Pulmonary artery endothelial cell (primary cell): ENCODE data around the gene NRK. TPM values are rescaled to one million over a fixed set of nuclear protein-coding genes. Genes with fewer than 3 reads are reported as not detected.
"Not testable (repeated sequence)": the region's sequence is repeated elsewhere in the genome, so short reads cannot be mapped to it uniquely, and the experiment has no call there.

Experiments used
- DNase-seq: peaks from one replicate; pipeline ENCODE4 v3.0.0-alpha.2; 2011; ENCODE audit warnings: low read depth, low spot score
- total RNA-seq: library from RNA; depleted of rRNA; stranded (reverse); fragments of >200 nt; gene quantifications from 2 replicates; pipeline ENCODE4 v1.2.3, GENCODE V29; 2014

NRK gene, protein sequence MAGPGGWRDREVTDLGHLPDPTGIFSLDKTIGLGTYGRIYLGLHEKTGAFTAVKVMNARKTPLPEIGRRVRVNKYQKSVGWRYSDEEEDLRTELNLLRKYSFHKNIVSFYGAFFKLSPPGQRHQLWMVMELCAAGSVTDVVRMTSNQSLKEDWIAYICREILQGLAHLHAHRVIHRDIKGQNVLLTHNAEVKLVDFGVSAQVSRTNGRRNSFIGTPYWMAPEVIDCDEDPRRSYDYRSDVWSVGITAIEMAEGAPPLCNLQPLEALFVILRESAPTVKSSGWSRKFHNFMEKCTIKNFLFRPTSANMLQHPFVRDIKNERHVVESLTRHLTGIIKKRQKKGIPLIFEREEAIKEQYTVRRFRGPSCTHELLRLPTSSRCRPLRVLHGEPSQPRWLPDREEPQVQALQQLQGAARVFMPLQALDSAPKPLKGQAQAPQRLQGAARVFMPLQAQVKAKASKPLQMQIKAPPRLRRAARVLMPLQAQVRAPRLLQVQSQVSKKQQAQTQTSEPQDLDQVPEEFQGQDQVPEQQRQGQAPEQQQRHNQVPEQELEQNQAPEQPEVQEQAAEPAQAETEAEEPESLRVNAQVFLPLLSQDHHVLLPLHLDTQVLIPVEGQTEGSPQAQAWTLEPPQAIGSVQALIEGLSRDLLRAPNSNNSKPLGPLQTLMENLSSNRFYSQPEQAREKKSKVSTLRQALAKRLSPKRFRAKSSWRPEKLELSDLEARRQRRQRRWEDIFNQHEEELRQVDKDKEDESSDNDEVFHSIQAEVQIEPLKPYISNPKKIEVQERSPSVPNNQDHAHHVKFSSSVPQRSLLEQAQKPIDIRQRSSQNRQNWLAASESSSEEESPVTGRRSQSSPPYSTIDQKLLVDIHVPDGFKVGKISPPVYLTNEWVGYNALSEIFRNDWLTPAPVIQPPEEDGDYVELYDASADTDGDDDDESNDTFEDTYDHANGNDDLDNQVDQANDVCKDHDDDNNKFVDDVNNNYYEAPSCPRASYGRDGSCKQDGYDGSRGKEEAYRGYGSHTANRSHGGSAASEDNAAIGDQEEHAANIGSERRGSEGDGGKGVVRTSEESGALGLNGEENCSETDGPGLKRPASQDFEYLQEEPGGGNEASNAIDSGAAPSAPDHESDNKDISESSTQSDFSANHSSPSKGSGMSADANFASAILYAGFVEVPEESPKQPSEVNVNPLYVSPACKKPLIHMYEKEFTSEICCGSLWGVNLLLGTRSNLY (N-terminal part only)
- 1.6 and 2.5 TPM in 2 replicates for total RNA-seq

DNA sequence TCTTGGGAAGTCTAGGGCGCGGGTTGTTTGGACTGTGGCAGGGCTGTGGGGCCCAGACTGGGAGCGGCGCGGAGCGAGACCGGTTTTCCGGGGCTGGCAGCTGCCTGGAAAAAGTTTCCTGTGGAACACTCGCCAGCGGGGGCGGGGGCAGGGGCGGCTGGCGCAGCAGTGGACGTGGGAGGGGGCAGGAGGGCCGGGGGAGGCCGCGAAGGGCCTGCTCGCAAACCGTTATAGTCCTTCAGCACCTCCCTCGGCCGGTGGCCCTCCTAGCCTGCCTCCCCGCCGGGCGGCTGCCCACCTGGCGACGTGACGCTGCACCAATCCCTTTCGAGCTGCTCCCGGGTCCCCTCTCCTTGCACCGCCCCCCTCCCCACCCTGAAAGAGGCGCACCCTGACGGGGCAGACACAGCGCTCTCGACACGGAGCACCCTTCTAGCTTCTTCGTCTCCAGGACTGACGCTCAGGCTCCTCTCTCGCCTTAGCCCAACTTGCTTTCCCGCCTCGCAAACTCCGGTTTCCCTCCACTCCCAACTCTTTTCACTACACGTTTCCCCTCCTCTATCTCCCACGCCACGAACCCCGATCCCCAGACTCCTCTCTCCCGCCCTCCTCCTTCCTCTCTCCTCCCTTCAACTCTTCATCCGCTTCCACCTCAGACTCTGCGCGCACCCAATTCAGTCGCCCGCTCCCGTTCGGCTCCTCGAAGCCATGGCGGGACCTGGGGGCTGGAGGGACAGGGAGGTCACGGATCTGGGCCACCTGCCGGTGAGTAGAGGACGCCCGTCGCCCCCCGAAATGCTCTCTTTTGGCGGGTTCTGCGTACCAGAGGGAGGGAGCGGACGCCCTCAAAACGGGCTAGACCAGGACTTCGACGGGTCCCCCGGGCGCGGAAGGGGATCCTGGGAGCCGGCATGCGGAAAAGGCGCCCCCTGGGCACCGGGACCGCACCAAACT lies at the start of gene NRK:
Gene NRK, plus strand, starts transcription at position 402 of the 954 bp plus-strand sequence. Its CDS starts 307 bp downstream, at position 709.
- DNase-seq: no peak

DNA sequence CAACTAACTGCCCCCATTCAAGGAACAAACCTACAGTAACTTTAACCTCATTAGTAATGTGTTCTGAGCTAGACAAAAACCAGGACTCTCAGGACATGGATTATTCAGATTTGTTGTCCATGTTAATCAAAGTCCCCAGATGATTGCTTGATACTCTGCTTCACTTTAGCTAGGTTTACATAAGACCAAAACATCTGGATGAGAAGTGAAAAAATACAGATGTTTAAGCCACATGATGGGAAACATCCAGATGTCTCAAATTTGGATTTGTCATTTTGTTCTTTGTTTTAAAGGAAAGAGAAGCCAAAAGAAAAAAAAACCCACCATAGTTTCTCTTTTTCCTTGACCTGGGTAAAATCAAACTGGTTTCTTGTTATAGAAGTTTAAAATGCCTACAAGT lies 48.5 kb upstream of the NRK start:
- no peak for DNase-seq

DNA sequence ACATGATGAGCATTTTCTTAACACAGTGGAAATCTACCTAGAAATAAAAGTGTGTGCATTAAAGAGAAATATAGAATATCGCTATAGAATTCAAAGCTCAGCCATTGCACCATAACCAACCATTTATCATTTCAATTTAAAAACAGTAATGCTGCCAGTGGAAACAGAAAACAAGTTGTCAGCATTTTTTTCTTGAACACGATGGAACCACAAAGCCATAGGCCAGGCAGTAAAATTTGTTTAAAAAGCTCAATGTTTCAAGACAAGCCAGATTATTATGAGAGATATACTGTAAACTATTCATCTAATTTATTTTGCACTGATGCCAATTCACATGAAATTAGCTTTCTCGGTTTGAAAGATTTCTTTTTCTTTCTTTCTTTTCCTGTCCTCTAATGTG lies 46.7 kb upstream of the NRK start:
- no peak for DNase-seq

DNA sequence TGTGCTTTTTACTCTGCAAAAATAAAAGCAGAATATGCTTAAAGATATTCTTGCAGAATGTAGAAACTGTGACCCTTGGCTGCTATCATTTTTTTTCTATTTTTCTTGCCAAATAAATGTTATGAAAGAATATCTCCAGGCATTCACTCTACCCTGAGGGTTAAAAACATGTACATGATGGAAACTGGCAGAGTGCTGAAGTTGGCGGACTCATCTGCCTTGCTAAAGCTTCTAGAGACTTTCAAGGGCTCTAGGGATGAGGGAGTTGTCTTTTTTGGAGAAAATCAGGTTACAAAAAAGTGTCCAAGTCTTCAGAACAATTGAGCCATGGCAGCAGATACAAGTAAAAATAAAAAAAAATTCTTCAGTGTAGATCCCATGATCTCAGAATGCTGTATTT lies 40.5 kb upstream of the NRK start:
- no peak for DNase-seq

DNA sequence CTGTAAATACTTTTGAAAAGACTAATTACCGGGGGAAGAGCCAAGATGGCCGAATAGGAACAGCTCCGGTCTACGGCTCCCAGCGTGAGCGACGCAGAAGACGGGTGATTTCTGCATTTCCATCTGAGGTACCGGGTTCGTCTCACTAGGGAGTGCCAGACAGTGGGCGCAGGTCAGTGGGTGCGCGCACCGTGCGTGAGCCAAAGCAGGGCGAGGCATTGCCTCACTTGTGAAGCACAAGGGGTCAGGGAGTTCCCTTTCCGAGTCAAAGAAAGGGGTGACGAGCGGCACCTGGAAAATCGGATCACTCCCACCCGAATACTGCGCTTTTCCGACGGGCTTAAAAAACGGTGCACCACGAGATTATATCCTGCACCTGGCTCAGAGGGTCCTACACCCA lies 25.5 kb upstream of the NRK start:
- not testable (repeated sequence) for DNase-seq

DNA sequence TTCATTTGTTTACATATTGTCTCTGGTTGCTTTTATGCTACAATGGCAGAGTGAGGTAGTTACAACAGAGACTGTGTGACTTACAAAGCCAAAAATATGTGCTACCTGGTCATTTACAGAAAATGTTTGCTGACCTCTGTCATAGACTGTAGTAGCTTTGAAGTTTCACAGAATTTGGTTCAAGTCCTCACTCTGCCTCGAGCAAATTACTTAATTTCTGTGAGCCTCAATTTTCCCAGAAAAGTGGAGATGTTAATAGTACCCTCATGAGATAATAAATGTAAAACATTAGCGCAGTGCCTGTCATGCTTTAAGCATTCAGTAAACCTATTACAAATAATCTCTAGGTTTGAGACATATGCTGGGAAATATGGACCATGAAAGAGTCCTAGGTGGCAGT lies 18.4 kb upstream of the NRK start:
- no peak for DNase-seq

DNA sequence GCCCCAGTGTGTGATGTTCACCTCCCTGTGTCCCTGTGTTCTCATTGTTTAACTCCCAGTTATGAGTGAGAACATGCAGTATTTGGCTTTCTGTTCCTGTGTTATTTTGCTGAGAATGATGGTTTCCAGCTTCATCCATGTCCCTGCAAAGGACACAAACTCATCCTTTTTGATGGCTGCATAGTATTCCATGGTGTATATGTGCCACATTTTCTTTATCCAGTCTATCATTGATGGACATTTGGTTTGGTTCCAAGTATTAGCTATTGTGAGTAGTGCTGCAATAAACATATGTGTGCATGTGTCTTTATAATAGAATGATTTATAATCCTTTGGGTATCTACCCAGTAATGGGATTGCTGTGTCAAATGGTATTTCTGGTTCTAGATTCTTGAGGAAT lies 16.7 kb upstream of the NRK start:
- DNase-seq: not testable (repeated sequence)

DNA sequence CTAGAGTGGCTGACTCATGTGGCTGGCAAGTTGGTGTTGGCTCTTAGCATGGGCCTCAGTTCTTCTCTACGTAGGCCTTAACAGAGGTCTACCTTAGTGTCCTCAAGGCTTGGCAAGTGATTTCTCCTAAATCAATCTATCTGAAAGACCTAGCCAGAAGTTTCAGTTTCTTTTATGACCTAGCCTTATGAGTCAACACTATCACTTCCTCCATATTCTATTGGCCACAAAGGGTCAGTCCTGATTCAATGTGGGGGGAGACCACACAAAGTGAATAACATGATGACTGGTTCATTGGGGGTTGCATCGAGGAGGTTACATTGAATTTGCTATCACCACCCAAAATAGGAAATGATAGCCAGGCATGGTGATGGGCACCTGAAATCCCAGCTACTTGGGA lies 5.8 kb upstream of the NRK start:
- no peak for DNase-seq

DNA sequence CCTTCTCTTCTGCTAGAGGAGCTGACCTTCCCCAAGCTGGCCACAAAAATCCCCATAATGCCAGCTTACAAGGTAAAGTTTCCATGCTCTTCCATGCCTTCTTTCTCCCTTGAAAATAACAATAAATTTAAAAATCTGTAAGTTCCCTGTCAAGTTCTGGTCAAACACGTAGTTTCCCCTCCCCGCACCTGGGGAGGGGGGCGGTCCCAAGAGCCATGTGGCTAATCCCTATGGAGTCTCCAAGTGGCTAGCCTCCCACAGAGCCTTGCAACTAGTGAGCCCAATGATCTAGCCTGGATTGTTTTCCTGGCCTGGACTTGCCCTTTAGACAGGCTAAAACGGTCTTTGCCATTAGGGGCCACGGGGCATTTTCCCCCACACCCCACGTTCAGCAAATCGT lies 2.1 kb upstream of the NRK start:
- no peak for DNase-seq

DNA sequence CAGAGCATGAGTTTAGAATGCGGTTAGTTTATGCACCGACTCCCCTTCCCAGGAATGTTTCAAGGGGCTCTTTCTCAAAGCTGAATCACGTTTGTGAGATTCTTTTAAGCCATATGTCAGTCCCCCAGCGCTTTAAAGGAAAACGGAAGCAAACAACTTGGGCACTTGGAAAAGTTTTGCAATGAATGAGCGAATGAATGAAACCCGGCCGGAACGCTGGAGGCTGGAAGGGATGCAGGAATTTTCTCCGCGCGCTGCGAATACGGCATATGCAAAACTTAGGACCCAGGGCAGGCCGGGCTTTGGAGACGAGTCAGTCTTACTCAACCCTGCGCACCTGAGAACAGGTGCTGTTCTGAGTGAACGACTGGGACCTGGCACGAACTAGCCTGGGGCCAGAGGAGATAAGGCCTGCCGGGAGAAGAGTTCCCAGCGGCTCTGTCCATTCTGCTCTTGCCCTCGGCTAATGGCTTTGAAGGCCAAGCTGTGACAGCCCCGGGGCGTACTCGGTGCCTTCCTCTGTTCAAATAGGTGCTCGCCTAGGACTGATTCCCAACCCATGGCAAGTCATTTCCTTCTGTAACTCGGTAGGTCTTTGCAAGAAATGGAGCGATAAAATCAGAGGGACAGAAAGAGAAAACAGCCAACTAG lies 743 bp upstream of the NRK start:
- DNase-seq: no peak

DNA sequence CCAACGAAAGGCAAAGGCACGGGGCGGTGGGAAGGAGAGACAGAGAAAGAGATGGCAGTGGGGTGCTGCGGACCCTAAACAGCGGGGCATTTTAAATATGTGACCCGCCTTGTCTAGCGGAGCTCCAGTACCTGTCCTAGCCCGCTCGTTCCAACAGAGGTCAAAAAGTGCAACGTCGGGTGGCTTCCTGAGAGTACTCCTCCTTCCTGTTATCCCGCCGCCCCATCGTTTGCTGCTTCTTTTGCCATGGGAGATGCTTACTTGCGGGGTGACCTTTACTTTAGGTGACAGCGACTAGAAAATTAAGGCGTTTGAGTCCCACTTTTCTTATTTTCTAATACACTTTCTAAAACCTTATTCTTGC lies 735 bp downstream of the NRK start:
- no peak for DNase-seq

DNA sequence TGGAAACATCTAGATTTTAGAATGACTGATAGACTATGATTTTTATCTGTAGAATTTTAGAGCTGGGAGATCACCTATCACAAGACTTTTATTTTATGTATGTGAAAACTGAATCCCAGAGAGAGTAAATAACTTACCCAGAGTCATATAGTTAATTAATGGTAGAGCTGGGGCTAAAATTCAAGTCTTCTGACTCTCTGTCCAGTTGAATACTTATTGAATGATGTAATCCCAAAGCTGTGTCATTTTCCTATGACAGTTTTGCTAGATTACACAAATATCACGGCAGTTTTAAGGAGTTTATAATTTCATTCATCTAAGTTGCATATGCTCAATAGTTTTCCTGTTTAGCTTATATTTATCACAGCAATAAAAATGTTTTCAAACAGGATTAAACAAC lies 6.7 kb downstream of the NRK start:
- DNase-seq: no peak

DNA sequence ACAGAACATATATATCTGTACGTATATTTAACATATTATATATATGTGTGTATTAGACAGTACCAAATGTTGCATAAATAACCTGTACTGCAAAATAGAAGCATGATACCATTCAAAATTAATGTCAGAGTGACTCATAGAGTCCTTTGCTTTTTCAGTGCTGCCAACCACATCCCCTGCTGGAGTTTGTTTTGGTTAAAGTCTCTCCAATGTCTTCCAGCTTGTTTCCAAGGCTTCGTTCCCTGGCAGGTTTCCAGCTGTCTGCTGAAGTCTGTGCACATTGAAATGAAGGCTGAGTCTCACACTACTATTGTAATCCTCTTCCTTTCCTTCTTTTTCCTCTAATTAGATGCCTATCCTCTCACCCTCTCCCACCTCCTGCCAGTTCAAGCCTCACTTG lies 14.9 kb downstream of the NRK start:
- peak; percentile 43 for DNase-seq

DNA sequence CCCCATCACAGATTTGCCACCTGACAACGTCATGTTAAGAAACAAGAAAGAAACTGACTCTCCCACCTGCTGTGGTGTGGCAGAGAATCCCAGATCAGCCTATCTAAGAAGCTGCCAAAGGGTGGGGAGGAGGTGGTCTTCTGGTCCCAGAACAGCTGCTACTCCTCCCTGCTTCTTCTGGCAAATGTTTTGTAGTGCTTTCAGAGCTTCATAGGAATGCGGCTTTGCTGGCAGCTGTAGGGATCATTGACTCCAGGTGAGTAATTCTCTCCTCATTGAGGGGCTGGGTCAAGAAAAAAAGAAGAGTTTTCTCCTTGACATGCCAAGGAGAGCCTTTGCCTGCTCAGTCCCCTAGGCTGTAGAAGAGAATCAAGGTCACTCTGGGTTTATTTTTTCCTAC lies 23.3 kb downstream of the NRK start:
- DNase-seq: no peak

DNA sequence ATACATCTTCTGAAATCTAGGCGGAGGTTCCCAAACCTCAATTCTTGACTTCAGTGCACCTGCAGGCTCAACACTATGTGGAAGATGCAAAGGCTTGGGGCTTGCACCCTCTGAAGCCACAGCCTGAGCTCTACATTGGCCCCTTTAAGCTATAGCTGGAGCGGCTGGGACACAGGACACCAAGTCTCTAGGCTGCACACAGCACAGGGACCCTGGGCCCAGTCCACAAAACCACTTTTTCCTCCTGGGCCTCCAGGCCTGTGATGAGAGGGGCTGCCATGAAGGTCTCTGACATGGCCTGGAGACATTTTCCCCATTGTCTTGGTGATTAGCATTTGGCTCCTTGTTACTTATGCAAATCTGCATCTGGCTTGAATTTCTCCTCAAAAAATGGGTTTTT lies 27.8 kb downstream of the NRK start:
- DNase-seq: not testable (repeated sequence)

DNA sequence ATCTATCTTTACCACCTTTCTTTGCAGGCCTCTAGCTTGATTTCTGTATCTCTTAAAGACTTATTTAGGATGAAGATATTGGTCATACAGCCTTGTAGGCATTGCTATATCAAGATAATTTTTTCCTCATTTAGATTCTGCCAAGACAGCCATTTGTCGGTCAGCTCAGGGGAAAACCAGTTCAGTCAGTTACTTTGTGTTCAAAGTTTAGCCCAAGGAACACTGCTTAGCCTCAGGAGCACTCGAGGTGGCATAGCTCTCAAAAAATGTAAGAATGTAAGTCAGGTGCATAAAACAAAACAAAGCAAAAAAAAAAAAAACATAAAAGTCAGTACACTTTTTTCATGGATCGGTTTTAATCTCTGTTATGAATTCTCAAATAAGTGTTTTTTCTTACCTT lies 43.4 kb downstream of the NRK start:
- no peak for DNase-seq

DNA sequence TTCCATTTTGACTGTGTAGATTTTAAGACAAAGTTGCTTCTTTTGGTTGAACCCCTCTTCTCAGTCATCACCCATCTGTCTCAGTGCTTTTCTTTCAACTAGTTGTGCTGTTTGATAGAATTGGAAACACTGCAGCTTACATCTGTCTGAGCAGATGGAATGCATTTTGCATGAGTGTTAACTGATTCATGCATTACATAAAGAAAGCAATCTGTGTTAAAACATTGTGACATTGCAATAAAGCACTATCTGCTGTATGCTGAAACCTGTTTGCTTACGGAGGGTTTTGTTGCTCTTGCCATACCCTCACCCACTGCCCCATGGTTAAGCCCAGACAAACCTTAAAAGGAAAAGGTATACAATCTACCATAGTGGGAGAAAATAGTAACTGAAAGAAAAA lies 47.4 kb downstream of the NRK start:
- DNase-seq: no peak

DNA sequence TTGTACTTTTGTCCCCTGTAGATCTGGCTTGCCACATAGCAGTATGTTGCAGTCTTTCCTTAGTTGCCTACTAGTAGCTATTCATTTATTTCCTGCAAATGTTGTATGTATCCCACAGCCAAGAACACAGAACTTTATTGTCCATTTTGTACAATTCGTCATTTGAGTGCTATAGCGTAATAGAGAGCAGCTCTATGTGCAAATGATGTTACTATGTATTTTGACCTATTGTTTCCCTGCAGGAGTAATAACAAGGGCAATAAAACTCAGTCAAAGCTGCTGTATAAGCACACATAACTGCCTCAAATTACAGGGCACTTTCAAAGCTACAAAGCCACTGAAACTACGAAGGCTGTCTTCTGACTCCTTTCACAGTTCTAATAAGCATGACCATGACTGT lies 48.1 kb downstream of the NRK start:
- DNase-seq: no peak

DNA sequence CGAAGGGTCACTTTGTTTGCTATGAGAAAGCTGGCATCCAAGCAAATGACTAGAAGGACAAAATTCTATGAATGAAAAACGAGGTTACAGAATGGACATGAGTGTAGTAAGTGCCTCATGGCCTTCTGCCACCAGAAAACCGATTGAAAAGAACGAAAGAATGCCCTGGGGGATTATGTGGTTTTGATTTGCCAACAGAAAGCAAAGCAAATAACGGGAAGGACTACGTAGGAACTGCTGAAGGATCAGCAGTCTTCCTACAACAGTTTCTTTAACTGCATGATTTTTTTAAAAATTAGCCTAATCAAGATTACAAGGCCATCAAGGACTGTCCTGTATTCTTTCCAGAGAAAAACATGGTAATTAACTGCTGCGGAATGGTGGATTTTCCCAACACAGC lies 50.6 kb downstream of the NRK start:
- DNase-seq: no peak

DNA sequence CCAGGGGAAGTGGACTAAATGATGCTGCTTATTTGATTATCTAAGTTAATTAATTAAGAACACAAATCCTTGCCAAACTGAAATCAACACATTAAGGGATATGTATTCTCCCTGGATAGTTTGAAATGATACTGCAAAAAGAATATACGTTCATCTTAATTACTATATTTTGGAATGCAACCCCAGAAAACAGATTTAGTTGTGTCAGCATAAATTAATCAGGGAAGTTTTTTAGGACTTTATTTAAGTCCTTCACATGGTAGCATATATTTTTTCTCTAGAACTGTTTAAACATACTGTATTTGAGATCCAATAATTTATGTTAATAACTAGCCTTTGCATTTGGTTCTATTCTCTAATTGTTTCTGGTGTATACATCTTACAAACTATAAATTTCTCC lies 52.5 kb downstream of the NRK start:
- DNase-seq: no peak
